ENCODE measurements around the gene PGP.

PGP gene

GRCh38 chr16:2179576-2179975 lies 35.1 kb downstream of the PGP start:
- no peak for DNase-seq

- no peak for DNase-seq
These were observed 35.5 kb downstream of the PGP start for GRCh38 chr16:2179107-2179501.

GRCh38 chr16:2178321-2179106 lies 36.1 kb downstream of the PGP start:
- no peak for DNase-seq

GRCh38 chr16:2177561-2177960 lies 37.1 kb downstream of the PGP start:
- no peak for DNase-seq

DNA sequence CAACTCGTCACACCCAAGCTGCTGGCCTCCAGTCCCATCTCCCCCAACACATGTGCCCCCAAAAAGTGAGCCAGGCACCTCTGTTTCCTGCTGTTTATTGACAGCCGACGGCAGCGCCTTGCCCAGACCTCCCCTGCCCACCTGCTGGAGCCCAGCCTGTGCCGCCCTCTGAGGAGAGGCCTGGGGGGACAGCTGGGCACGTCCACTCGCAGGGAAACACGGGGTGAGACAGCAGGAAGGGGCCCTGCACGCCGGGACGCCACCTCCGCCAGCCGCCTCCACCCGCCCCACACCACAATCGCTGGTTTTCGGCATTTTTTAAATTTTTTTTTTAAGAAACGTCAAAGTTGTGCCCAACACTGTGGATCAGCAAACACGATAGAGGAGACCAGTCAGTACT lies 37.5 kb downstream of the PGP start:
- no peak for DNase-seq

DNA sequence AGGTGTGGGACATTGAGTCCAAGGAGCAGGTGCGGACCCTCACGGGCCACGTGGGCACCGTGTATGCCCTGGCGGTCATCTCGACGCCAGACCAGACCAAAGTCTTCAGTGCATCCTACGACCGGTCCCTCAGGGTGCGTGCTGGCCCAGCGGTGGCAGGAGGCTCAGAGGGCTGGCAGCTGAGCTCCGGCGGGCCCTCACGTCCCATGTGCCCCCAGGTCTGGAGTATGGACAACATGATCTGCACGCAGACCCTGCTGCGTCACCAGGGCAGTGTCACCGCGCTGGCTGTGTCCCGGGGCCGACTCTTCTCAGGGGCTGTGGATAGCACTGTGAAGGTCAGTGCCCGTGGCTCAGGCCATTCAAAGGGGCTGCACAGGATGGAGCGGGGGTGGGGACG lies 38.6 kb downstream of the PGP start:
- no peak for DNase-seq

DNA sequence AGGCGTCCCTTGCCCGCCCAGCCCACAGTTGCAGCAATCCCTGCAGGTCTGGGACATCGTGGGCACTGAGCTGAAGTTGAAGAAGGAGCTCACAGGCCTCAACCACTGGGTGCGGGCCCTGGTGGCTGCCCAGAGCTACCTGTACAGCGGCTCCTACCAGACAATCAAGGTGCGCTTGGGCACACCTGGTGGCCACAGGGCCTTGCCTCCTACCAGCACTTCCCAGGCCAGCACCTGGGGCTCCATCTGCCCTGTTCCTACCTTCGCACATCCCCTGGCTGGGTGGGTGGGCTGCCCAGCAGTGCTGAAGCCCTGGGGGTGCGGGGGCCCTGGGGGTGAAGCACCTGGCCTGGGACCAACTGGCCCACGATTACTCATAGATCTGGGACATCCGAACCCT lies 39.2 kb downstream of the PGP start:
- DNase-seq, result no peak

- DNase-seq, result no peak
These were observed 40.1 kb downstream of the PGP start for GRCh38 chr16:2174396-2175131.

DNA sequence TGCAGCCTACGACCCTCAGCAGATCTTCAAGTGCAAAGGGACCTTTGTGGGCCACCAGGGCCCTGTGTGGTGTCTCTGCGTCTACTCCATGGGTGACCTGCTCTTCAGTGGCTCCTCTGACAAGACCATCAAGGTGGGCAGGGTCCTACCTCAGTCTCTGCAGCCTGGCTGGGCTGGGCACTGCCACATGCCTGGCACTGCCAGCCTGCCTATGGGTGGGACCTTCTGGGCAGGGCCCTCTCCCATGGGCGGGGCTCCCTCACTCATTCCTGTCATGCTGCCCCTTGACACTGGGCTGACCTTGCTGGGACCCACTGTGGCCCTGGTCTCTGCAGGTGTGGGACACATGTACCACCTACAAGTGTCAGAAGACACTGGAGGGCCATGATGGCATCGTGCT lies 40.7 kb downstream of the PGP start:
- DNase-seq, result no peak

GRCh38 chr16:2173366-2173765 lies 41.3 kb downstream of the PGP start:
- DNase-seq, result no peak

DNA sequence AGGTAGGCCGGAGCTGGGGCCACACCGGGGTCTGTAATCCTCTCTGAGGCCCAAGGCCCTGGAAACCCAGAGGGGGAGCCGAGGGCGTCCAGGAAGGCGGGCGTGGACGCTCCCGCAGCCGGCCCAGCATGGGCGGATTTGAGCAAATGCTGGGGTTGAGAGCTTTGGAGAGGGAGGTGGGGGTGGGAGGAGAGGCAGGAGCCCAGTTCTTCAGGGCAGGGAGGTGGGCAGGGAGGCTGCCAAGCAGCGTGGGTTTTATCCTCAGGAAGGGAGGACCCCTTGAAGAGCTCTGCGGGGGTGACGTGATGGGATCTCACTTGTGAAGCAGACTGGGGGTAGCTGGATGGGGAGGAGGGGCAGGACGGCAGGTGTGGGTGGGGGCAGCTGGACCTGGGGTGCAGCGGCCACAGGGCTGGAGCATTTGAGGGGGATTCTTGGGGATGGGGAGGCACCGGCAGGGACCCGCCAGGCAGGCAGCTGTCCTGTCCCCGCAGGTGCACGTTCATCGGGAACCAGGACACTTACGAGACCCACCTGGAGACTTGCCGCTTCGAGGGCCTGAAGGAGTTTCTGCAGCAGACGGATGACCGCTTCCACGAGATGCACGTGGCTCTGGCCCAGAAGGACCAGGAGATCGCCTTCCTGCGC lies 41.8 kb downstream of the PGP start:
- no peak for DNase-seq

DNA sequence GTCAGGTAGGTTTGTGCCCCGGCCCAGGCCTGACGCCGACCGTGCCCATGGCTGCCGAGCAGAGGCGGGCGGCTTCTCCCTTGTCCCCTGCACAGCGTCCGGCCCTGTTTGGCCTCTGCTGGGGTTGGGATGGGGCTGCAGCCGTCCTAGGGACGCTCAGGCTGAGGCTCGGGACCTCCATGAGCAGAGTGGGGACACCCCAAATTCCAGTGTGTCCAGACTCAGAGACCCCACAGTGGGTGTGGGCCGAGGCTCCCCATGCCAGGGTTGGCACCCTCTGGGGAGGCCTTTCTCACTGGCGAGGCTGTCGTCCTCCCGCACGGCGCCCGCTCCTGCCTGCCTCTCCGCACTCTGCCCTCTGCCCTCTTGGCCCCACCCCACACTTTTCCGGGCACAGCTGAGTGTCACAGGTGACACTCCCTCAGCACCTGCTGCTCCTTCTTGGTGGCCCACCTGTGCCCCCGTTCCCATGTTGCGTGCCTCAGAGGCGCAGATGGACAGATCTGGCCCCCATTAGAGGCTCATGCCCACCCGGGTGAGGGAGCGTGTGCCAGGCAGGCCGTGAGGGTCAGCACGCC lies 43.0 kb downstream of the PGP start:
- DNase-seq, result no peak

- DNase-seq, result no peak
These were observed 43.8 kb downstream of the PGP start for GRCh38 chr16:2170587-2171435.

DNA sequence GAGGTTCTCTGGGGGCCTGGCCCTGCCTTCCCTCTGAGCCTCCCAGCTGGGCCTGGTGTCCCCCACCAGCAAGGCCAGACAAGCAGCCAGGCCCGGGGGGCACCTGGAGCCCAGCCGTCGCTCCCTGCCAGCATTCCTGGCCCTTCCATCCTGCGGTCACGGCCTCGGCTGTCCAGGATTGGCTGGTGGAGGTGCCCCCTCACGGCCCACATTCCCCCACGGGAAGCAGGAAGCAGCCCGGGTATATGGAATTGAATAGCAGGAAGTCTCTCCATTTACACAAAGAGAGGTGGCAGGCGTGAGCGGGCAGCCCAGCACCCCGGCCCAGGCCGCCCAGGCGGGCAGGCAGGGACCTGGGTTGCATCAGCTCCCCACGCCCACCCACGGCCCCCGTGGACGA lies 44.6 kb downstream of the PGP start:
- no peak for DNase-seq

GRCh38 chr16:2167068-2167638 lies 47.5 kb downstream of the PGP start:
- DNase-seq, result no peak

DNA sequence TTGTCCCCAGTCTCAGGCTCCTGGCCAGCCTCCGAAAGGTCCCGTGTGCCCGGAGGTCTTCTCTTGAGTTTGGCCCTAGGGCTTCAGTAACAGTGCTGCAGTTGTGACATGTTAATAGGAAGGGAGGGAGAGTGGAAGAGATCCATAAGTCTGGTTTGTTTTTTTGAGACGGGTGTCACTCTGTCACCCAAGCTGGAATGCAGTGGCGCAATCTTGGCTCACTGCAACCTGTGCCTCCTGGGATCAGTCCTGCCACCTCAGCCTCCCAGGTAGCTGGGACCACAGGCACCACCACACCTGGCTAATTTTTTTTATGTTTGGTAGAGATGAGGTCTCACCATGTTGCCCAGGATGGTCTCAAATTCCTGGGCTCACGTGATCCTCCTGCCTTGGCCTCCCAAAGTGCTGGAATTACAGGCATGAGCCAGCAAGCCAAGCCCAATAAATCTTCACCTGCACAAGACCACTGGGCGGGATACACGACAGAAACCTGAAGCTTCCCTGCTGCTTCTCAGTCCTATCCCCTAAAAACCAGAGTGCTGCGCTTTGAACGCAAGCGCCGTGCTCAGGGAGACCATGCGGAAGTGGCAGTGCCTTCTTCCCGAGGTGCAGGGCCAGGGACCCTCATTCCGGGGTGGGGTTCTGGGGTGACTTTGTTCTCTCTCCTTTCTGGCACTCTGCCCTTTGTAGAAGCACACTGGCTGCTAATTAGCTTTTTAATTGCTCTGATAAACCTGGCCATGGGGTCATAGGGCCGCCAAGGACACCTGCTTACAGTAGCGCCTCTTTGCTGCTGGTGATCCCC lies 48.2 kb downstream of the PGP start:
- no peak for DNase-seq

GRCh38 chr16:2165861-2166260 lies 48.8 kb downstream of the PGP start:
- no peak for DNase-seq

- no peak for DNase-seq
These were observed 51.3 kb downstream of the PGP start for GRCh38 chr16:2163211-2163881.

DNA sequence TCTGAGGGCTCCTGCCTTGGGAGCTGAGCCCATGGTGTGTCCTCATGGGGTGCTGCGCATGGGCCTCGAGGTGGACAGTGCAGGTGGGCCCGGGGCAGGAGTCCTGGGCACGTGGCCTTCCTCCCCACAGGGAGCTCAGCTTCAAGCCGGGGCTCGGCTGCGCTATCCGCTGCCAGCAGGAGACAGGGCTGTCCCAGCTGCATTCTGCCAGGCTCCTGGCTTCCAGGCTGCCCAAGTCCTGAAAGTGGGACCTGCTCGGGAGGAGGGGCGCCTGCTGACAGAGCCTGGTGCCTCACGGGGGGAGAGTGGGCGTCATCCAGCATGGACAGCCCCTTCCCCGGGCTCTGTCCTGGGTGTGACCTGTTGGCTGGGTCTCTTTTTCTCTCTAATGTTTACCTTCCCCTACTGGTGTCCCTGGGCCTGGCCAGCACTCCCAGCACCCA lies 51.9 kb downstream of the PGP start:
- no peak for DNase-seq

DNA sequence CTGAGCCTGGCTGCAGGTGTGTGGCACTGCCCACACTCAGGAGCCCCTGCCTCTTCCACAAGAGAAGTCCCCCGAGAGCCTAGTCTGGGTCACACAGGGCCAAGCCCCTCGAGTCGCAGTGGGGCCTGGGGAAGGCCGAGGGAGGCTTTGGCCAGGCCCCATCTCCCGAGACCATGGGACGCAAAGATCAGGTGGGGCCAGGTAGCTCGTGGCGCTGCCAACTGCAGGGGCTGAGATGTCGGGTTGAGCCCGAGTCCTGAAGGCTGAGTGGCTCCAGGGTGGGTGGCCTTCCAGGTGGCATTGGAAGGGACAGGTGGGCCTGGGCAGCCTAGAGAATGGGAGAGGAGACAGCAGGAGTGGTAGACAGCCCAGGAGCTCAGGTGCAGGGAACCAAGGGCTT lies 52.7 kb downstream of the PGP start:
- DNase-seq, result no peak

Data from NCI-H187 (cell line).